ENCODE measurements around the gene CCNT2. TPM values are rescaled to one million over a fixed set of nuclear protein-coding genes. Genes with fewer than 3 reads are reported as not detected.
"Not testable (repeated sequence)": the region's sequence is repeated elsewhere in the genome, so short reads cannot be mapped to it uniquely, and the experiment has no call there.

Gene CCNT2
- total RNA-seq, 1 experiment from 2014 or later: 38.1 TPM

DNA sequence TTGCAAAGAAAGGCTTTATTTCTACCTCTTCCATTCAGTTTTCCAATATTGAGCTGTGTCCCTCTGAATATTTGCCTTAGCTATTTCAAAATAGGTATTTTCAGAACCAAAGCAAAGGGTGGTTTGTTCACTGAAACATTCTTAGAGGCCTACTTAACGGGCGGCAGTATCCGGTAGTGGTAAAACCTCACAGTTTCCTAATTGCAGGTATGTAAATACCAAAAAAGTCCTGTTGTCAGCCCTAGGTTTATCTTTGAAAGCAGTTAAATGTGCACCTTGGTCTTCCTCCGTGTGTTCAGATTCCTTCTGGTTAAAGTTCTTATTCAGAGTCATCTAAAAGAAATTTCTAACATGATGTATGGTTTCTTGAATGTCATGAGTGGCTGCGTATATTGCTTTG lies 38.9 kb downstream of the CCNT2 start:
- H3K9me3 Mint-ChIP-seq: no peaks in the 10 kb centered on the region
- no peak for ATAC-seq
- ChIA-PET CTCF (no interaction called here), POLR2A (no interaction called here)
- peaks cover 32% of the 10 kb centered on the region for H3K36me3 Mint-ChIP-seq
- no peak overlapping the region for H3K4me3 Mint-ChIP-seq
- no peaks in the 10 kb centered on the region for H3K27me3 Mint-ChIP-seq (ENCODE audit: low read depth)
- H3K27ac Mint-ChIP-seq: no peak overlapping the region
- 0 out of 2 replicates have a peak, but pooled peaks cover 7% of the 10 kb centered on the region for H3K4me1 Mint-ChIP-seq
- no peak for DNase-seq (ENCODE audit: low spot score)
- TF ChIP-seq MYBL2 (CRISPR knock-in tag; IDR thresholded peaks at IDR 0.05) (no peak), TCF7 (CRISPR knock-in tag; IDR thresholded peaks at IDR 0.05; ENCODE audit: low read depth) (no peak), MXD4 (CRISPR knock-in tag; IDR thresholded peaks at IDR 0.05; ENCODE audit: borderline replicate concordance) (no peak), ZNF396 (CRISPR knock-in tag; IDR thresholded peaks at IDR 0.05; ENCODE audit: borderline replicate concordance) (no peak), GABPB1 (CRISPR knock-in tag; IDR thresholded peaks at IDR 0.05) (no peak), ETV6 (CRISPR knock-in tag; IDR thresholded peaks at IDR 0.05) (no peak), RORB (CRISPR knock-in tag; IDR thresholded peaks at IDR 0.05) (no peak), ZNF138 (CRISPR knock-in tag; conservative IDR thresholded peaks at IDR 0.05) (no peak)
- TF ChIP-seq, protein P1, sequence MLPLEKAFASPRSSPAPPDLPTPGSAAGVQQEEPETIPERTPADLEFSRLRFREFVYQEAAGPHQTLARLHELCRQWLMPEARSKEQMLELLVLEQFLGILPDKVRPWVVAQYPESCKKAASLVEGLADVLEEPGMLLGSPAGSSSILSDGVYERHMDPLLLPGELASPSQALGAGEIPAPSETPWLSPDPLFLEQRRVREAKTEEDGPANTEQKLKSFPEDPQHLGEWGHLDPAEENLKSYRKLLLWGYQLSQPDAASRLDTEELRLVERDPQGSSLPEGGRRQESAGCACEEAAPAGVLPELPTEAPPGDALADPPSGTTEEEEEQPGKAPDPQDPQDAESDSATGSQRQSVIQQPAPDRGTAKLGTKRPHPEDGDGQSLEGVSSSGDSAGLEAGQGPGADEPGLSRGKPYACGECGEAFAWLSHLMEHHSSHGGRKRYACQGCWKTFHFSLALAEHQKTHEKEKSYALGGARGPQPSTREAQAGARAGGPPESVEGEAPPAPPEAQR (CRISPR knock-in tag; IDR thresholded peaks at IDR 0.05): no peak
- TF ChIP-seq, protein P2, sequence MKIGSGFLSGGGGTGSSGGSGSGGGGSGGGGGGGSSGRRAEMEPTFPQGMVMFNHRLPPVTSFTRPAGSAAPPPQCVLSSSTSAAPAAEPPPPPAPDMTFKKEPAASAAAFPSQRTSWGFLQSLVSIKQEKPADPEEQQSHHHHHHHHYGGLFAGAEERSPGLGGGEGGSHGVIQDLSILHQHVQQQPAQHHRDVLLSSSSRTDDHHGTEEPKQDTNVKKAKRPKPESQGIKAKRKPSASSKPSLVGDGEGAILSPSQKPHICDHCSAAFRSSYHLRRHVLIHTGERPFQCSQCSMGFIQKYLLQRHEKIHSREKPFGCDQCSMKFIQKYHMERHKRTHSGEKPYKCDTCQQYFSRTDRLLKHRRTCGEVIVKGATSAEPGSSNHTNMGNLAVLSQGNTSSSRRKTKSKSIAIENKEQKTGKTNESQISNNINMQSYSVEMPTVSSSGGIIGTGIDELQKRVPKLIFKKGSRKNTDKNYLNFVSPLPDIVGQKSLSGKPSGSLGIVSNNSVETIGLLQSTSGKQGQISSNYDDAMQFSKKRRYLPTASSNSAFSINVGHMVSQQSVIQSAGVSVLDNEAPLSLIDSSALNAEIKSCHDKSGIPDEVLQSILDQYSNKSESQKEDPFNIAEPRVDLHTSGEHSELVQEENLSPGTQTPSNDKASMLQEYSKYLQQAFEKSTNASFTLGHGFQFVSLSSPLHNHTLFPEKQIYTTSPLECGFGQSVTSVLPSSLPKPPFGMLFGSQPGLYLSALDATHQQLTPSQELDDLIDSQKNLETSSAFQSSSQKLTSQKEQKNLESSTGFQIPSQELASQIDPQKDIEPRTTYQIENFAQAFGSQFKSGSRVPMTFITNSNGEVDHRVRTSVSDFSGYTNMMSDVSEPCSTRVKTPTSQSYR (CRISPR knock-in tag; IDR thresholded peaks at IDR 0.05): no peak
- TF ChIP-seq, protein P3, sequence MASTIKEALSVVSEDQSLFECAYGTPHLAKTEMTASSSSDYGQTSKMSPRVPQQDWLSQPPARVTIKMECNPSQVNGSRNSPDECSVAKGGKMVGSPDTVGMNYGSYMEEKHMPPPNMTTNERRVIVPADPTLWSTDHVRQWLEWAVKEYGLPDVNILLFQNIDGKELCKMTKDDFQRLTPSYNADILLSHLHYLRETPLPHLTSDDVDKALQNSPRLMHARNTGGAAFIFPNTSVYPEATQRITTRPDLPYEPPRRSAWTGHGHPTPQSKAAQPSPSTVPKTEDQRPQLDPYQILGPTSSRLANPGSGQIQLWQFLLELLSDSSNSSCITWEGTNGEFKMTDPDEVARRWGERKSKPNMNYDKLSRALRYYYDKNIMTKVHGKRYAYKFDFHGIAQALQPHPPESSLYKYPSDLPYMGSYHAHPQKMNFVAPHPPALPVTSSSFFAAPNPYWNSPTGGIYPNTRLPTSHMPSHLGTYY (CRISPR knock-in tag; IDR thresholded peaks at IDR 0.05): no peak

DNA sequence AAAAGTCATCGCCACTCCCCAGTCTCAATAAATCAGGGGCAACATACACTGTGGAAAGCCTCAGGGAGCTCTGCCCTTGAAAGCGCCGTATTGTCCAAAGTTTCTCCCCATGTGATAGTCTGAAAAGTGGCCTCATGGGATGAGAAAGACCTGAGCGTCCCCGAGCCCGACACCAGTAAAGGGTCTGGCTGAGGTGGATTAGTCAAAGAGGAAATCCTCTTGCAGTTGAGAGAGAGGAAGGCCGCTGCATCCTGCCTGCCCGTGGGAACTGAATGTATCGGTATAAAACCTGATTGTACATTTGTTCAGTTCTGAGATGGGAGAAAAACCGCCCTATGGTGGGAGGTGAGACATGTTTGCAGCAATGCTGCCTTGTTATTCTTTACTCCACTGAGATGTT lies 48.5 kb downstream of the CCNT2 start:
- H3K27ac Mint-ChIP-seq; H3K4me3 Mint-ChIP-seq; H3K27me3 Mint-ChIP-seq (ENCODE audit: low read depth); POLR2A ChIA-PET; DNase-seq (ENCODE audit: low spot score); ATAC-seq; H3K4me1 Mint-ChIP-seq; CTCF ChIA-PET: not testable (repeated sequence)
- H3K36me3 Mint-ChIP-seq: peaks cover 25% of the 10 kb centered on the region
- H3K9me3 Mint-ChIP-seq: peaks cover 30% of the 10 kb centered on the region

DNA sequence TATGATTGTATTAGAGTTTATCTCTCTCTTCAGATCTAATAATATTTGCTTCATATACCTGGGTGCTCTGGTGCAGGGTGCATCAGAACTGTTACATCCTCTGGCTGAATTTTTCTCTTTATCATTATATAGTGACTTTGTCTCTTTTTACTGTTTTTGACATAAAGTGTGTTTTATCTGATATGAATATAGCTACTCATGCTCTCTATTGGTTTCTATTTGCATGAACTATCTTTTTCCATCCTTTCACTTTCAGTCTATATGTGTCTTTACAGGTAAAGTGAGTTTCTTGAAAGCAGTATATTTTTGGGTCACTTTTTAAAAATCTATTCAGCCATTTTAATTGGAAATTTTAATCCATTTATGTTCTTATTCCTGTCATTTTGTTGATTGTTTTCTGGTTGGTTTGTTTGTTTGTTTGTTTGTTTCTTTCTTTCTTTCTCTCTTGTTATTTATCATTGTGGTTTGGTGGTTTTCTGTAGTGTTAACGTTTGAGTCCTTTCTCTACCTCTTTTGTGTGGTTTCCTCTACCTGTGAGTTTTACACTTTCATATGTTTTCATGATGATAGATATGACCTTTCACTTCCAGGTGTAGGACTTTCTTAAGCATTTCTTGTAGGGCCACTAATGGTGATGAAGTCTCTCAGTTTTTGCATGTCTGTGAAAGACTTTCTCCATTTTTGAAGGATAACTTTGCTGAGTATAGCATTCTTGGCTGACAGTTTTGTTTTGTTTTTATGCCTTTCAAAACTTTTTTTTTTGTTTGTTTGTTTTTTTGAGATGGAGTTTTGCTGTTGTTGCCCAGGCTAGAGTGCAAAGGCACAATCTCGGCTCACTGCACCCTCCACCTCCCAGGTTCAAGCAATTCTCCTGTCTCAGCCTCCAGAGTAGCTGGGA lies 54.9 kb downstream of the CCNT2 start:
- CTCF ChIA-PET: interaction anchor here (1.8 kb wide), 1 partner anchor 15 kb away, joined by 6 read pairs; no protein-coding TSS in a partner anchor
- H3K9me3 Mint-ChIP-seq: peaks cover 52% of the 10 kb centered on the region
- DNase-seq (ENCODE audit: low spot score) (no peak), ATAC-seq (no peak)
- H3K4me3 Mint-ChIP-seq: no peak overlapping the region
- POLR2A ChIA-PET: no interaction called here
- no peaks in the 10 kb centered on the region for H3K4me1 Mint-ChIP-seq
- H3K36me3 Mint-ChIP-seq: peaks cover 38% of the 10 kb centered on the region
- no peak overlapping the region for H3K27ac Mint-ChIP-seq
- H3K27me3 Mint-ChIP-seq (ENCODE audit: low read depth): peaks cover 4% of the 10 kb centered on the region
- TF ChIP-seq ZNF416 (CRISPR knock-in tag; IDR thresholded peaks at IDR 0.05) (no peak), MYBL2 (CRISPR knock-in tag; IDR thresholded peaks at IDR 0.05) (no peak), JUN (CRISPR knock-in tag; IDR thresholded peaks at IDR 0.05) (no peak), EMX1 (CRISPR knock-in tag; IDR thresholded peaks at IDR 0.05) (no peak), NFYB (CRISPR knock-in tag; conservative IDR thresholded peaks at IDR 0.05; ENCODE audit: low read depth) (no peak), ZNF396 (CRISPR knock-in tag; IDR thresholded peaks at IDR 0.05; ENCODE audit: borderline replicate concordance) (no peak), CREM (CRISPR knock-in tag; IDR thresholded peaks at IDR 0.05) (no peak), ZNF219 (CRISPR knock-in tag; IDR thresholded peaks at IDR 0.05; ENCODE audit: borderline replicate concordance) (no peak), SP1 (CRISPR knock-in tag; conservative IDR thresholded peaks at IDR 0.05) (no peak)
- TF ChIP-seq, protein P1 (CRISPR knock-in tag; IDR thresholded peaks at IDR 0.05): no peak
- TF ChIP-seq, protein P4, sequence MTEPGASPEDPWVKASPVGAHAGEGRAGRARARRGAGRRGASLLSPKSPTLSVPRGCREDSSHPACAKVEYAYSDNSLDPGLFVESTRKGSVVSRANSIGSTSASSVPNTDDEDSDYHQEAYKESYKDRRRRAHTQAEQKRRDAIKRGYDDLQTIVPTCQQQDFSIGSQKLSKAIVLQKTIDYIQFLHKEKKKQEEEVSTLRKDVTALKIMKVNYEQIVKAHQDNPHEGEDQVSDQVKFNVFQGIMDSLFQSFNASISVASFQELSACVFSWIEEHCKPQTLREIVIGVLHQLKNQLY (CRISPR knock-in tag; IDR thresholded peaks at IDR 0.05): no peak
- TF ChIP-seq, protein P5, sequence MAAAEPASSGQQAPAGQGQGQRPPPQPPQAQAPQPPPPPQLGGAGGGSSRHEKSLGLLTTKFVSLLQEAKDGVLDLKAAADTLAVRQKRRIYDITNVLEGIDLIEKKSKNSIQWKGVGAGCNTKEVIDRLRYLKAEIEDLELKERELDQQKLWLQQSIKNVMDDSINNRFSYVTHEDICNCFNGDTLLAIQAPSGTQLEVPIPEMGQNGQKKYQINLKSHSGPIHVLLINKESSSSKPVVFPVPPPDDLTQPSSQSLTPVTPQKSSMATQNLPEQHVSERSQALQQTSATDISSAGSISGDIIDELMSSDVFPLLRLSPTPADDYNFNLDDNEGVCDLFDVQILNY (CRISPR knock-in tag; IDR thresholded peaks at IDR 0.05): no peak
- TF ChIP-seq, protein P6, sequence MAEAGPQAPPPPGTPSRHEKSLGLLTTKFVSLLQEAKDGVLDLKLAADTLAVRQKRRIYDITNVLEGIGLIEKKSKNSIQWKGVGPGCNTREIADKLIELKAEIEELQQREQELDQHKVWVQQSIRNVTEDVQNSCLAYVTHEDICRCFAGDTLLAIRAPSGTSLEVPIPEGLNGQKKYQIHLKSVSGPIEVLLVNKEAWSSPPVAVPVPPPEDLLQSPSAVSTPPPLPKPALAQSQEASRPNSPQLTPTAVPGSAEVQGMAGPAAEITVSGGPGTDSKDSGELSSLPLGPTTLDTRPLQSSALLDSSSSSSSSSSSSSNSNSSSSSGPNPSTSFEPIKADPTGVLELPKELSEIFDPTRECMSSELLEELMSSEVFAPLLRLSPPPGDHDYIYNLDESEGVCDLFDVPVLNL (CRISPR knock-in tag; IDR thresholded peaks at IDR 0.05; ENCODE audit: borderline replicate concordance, low read depth): no peak
